ENCODE measurements around the gene CALML3. TPM values are rescaled to one million over a fixed set of nuclear protein-coding genes. Genes with fewer than 3 reads are reported as not detected.
"Not testable (repeated sequence)": the region's sequence is repeated elsewhere in the genome, so short reads cannot be mapped to it uniquely, and the experiment has no call there.

CALML3 gene
- total RNA-seq, 2 experiments from 2014 or later = not detected

DNA sequence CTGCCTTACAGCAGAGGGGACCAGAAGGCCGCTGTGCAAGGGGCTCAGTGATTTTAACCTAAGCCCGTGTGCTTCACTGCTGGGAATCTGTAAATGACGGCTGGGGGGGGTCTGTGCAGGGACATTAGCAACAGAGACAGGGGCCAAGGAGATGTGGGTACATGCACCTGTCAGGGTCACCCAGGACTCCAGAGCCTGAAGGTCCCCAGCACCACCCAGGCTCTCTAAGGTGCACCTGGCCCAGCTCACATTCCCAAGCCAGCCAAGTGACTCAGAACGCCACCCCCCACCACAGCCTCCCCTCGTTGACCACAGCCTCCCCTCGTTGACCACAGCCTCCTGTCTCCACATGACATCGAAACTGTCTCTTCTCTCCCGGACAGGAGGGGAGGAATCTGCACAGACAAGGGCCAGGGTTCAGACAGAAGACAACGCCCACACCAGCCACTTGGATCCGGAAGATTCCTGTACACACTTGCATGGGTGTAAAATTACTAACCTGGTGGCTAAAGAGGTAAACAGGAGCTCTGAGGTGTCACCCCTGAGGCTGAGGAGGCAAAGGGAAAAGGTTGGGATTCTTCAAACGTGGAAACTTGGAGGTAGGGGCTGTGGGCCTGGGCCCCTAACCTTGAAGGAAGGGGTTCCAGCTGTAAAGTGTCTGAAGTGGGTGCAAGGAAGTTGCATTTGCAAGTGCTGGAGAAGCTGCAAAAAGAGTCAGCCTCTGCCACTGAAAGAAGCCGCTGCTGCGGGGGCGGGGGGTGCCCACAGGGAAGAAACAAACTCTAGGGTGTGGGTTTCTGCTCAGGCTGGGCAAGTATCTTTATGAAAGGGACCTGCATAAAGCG, 27.0 kb downstream of the CALML3 start:
- no peaks in the 10 kb centered on the region for H3K36me3 Mint-ChIP-seq
- POLR2A ChIA-PET = interaction anchor here (1.0 to 1.5 kb wide), 2 partner anchors 51 to 105 kb away, joined by 3 to 5 read pairs; no protein-coding TSS in a partner anchor
- peak overlapping the region; percentile 52 for H3K4me3 Mint-ChIP-seq
- H3K27me3 Mint-ChIP-seq = no peaks in the 10 kb centered on the region
- DNase-seq = peak; percentile 61
- peak; percentile 24 for ATAC-seq (ENCODE audit: low read depth)
- H3K9me3 Mint-ChIP-seq = no peaks in the 10 kb centered on the region
- H3K27ac Mint-ChIP-seq = peak overlapping the region; percentile 74
- H3K4me1 Mint-ChIP-seq = peaks cover 22% of the 10 kb centered on the region

DNA sequence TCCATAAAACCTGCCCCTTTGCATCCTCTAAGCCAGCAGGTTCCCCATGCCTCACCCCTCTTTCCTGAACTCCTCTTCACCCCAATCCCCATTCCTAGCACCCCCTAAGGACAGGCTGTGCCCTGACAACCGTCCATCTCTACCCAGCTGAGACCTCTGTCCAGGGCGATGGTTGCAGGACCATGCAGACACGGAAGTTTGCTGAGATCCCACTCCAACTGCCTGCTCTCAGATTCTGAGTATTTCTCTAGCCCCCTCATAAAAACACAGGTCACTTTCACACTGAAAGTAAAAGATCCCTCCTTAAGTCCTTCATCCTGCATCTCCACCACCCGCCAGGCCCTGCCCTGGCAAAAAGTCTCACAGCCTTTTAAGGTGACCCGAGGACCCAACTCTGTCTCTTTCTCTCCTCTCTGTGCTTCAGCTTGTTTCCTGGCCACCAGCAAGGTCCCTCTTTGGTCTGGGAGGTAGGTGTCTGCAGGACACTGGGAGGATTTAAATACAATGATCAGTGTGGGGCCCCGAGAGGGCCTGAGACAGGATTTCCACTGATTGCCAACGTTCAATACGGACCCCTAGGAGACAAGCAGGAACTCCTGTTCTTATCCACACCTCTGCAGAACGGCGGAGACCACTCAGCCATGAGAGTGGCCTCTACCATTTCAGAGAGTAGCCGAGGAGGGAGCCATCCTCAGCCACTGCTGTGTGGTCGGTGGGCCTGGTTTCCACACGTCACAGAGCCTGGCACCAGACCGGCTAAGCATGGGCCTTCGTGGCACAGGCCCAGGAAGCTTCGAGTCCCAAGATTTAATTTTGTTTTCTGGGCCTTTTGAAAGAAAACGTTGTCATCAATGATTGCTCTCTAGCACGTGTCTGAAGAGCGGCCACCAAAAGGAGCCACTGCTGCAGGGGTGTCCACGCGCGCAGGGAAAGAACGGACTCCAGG, 27.9 kb downstream of the CALML3 start:
- Mint-ChIP-seq H3K4me1 (peaks cover 22% of the 10 kb centered on the region), H3K9me3 (no peaks in the 10 kb centered on the region), H3K27me3 (no peaks in the 10 kb centered on the region), H3K4me3 (peak overlapping the region; percentile 8), H3K27ac (peak overlapping the region; percentile 40), H3K36me3 (no peaks in the 10 kb centered on the region)
- ATAC-seq (ENCODE audit: low read depth) (no peak), DNase-seq (peak; percentile 20)
- POLR2A ChIA-PET = interaction anchor here (1.5 kb wide), 1 partner anchor 106 kb away, joined by 5 read pairs; no protein-coding TSS in a partner anchor

DNA sequence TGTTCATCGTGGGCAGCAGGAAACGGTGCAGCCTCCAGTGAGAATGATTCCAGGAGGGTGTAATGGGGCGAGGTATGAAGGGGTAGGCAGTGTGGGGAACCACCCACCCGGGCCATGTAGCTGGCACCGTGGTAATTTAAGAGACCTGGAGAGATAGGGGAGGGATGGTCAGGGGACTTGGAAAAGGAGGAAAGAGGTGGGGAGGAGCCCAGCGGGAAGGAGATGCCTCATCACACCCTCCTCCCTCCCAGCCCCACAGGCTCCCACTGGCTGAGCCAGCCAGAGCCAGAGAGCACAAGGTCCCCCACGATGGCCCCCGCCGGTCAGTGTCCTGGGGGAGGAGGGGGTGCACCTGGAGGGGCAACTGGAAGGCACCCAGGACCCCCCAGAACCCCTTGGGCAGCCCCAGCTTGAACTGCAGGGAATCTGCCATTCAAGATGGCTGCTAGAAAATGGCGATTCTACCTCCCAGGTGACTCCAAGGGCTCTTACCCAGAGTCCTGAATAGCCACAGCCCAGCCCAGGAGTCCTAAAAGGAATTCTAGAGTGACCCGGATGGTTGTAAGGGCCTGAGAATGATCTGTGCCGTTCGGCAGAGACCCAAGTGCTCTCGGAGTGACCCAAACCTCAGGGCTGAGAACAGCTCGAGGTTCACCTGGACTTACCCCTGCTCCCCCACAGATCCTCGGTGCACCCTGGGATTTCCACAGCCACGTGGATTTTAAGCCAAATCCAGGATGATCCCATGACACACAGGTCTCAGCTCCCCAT, 28.8 kb downstream of the CALML3 start:
- no peak overlapping the region for H3K27ac Mint-ChIP-seq
- peak; percentile 25 for DNase-seq
- POLR2A ChIA-PET = interaction anchor here (0.6 kb wide), 1 partner anchor 259 kb away, joined by 5 read pairs; the partner anchor contains the start of gene GDI2
- no peak overlapping the region for H3K4me3 Mint-ChIP-seq
- peaks cover 22% of the 10 kb centered on the region for H3K4me1 Mint-ChIP-seq
- H3K9me3 Mint-ChIP-seq = no peaks in the 10 kb centered on the region
- ATAC-seq (ENCODE audit: low read depth) = no peak
- H3K27me3 Mint-ChIP-seq = no peaks in the 10 kb centered on the region
- no peaks in the 10 kb centered on the region for H3K36me3 Mint-ChIP-seq

DNA sequence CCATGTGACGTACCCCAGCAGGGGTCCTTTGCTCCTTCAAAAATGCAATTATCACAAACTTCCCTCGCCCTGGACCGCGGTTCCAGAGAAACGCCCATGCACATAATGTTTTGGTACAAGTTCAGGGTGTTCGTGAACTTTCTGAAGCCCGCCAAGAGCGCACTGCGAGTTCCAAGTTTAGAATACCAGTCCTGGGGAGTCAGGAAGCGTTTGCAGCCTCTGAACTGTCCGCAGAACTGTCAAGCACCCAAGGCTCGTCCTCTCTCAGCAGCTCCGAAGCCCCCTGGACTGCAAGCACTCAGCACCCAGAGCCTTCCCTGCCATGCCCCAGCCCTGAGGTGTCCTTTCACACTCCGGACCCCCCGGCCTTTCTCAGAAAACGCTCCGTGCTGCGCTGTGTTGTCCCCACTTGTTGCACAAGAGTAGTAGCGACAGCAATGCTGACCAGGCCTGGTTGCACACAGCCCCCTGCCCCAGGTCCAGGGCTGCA, 30.3 kb downstream of the CALML3 start:
- ATAC-seq (ENCODE audit: low read depth) = no peak
- no peaks in the 10 kb centered on the region for H3K9me3 Mint-ChIP-seq

DNA sequence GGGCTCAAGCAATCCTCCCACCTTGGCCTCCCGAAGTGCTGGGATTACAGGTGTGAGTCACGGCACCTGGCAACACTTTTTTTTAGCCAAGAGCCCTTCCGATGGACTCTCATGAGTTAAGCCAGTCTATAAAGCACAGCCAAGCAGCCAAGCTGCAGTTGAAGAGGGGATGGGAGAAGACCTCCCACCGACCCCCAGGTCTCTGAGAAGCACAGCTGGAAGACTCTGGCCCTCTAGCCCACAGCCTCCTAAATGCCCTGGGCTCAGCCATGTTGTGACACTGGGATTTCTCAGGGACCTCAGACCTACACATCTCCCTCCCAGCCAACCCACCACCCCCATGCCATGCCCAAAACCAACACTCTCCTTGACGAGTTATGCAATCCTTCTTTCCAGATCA, 31.1 kb downstream of the CALML3 start:
- POLR2A ChIA-PET = no interaction called here
- Mint-ChIP-seq H3K4me3 (no peak overlapping the region), H3K9me3 (no peaks in the 10 kb centered on the region), H3K36me3 (no peaks in the 10 kb centered on the region), H3K27me3 (peaks cover 3% of the 10 kb centered on the region), H3K4me1 (peaks cover 20% of the 10 kb centered on the region), H3K27ac (no peak overlapping the region)
- peak; percentile 15 for DNase-seq
- no peak for ATAC-seq (ENCODE audit: low read depth)

More for the DNA sequence above, 30.3 kb downstream of the CALML3 start:
- Mint-ChIP-seq H3K36me3 (no peaks in the 10 kb centered on the region), H3K27ac (no peak overlapping the region), H3K4me1 (peaks cover 20% of the 10 kb centered on the region), H3K4me3 (no peak overlapping the region), H3K27me3 (peaks cover 3% of the 10 kb centered on the region)
- POLR2A ChIA-PET = no interaction called here
- peak; percentile 22 for DNase-seq

DNA sequence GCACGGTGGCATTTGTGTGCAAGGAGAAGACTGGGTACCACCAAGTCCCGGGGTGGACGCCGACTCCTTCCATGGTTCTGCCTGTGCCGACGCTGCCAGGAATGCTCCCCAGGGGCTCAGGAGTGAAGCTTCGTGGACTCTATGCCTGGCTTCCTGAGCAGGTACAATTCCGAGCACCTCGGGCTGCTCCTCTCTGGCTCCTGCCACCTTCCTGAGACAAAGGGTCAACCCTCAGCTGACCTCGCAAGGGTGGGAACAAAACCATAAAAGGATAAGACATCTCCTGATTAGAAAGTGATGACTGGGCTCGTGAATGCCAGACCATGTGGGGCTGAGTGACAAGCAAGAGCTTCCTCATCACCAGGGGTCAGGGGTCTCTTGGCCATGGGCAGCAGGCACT, 31.8 kb downstream of the CALML3 start:
- H3K36me3 Mint-ChIP-seq = no peaks in the 10 kb centered on the region
- no peaks in the 10 kb centered on the region for H3K9me3 Mint-ChIP-seq
- ATAC-seq (ENCODE audit: low read depth) = no peak
- DNase-seq = no peak
- H3K4me1 Mint-ChIP-seq = peaks cover 15% of the 10 kb centered on the region
- H3K27ac Mint-ChIP-seq = no peak overlapping the region
- H3K4me3 Mint-ChIP-seq = no peak overlapping the region
- H3K27me3 Mint-ChIP-seq = peaks cover 4% of the 10 kb centered on the region
- POLR2A ChIA-PET = no interaction called here

DNA sequence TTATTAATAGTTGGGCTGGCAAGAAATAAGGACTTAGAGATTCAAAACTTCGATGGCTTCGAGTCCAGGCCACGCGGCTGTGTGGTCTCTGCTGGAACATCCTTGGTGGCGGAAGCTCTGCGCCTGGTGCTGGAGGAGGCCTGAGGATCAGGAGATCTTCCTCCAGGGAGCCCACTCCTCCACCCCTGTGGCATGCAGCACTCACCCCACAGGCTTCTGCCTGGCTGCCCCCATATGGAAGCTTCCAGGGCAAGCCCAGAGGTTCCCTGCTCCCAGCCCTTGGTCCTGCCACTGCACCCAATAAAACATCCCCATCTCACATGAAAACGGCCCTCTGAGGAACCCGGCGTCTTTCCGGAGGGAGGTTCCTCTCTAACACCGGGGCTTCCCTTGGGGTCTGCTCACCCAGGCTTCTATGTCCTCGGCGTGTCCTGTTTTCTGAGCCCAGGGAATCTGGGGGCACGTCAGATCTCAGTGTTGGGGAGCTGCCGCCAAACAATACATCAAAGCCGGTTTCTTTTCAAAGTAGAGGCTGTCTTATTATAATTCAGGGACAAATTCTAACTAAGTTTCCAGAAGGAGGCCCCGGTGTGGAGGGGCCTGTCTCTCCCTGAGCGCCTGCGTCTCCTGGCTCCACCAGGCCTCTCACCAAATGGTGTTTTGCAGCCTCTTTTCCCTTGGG, 32.4 kb downstream of the CALML3 start:
- no peak for DNase-seq
- Mint-ChIP-seq H3K4me3 (no peak overlapping the region), H3K36me3 (no peaks in the 10 kb centered on the region), H3K9me3 (no peaks in the 10 kb centered on the region), H3K27ac (no peak overlapping the region), H3K4me1 (peaks cover 10% of the 10 kb centered on the region), H3K27me3 (peaks cover 4% of the 10 kb centered on the region)
- POLR2A ChIA-PET = no interaction called here
- no peak for ATAC-seq (ENCODE audit: low read depth)

DNA sequence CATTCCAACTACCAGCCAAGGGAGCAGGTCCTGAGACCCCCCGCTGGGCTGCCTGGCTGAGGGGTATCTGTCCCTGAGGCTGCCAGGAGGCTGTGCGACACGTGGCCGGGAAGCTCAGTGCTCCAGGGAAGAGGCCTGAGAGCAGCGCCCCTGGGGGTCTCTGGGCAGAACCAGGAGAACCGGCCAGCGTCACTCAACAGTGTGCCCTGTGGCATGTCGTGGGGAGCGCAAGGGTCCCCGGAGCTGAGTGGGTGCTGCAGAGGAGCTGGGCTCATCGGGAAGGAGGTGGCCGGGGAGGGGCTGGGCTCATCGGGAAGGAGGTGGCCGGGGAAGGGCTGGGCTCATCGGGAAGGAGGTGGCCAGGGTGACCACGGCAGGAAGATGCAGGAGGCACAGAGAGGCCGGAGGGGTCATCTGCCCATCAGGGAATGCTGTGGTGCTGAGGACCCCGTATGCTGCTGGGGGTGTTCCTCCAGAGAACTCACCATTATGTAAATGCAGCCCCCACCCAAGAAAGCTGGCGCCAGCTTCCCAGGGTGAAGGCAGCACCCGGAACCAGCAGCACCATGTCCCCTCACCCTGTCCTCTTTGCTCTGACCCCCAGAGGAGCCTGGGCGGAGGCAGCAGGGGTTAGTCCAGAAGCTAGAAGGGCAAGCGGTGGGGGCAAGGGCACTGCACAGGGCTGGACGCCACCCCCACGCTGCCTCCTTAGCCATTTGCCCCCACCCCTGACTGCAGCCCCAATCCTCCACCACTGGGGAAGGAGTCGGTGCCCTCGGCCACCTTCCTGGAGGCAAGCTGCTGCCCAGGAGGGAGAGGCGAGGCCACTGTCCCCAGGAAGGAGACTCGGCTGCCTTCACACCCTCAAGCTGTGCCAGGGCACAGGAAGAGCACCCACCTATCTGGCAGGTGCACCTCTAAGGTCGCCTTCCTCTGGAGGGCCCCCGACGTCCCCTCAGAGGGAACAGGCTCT, 33.3 kb downstream of the CALML3 start:
- peak; percentile 18 for DNase-seq
- Mint-ChIP-seq H3K27me3 (peaks cover 4% of the 10 kb centered on the region), H3K4me3 (no peak overlapping the region), H3K9me3 (no peaks in the 10 kb centered on the region), H3K27ac (no peak overlapping the region), H3K36me3 (no peaks in the 10 kb centered on the region), H3K4me1 (peaks cover 4% of the 10 kb centered on the region)
- ATAC-seq (ENCODE audit: low read depth) = no peak
- POLR2A ChIA-PET = no interaction called here

DNA sequence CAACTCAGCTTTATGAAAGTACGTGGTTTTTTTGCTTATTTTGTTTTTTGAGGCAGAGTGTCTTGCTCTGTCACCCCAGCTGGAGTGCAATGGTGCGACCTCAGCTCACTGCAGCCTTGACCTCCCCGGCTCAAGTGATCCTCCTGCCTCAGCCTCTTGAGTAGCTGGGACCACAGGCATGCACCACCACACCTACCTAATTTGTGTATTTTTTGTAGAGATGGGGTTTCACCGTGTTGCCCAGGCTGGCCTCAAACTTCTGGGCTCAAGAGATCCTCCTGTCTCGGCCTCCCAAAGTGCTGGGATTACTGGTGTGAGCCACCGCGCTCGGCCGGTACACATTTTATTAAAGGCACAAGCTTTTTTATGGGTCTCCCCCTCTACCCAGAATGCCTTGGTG, 34.3 kb downstream of the CALML3 start:
- H3K36me3 Mint-ChIP-seq; ATAC-seq (ENCODE audit: low read depth); H3K4me1 Mint-ChIP-seq; DNase-seq; H3K27ac Mint-ChIP-seq; H3K4me3 Mint-ChIP-seq; H3K27me3 Mint-ChIP-seq; H3K9me3 Mint-ChIP-seq; POLR2A ChIA-PET: not testable (repeated sequence)

DNA sequence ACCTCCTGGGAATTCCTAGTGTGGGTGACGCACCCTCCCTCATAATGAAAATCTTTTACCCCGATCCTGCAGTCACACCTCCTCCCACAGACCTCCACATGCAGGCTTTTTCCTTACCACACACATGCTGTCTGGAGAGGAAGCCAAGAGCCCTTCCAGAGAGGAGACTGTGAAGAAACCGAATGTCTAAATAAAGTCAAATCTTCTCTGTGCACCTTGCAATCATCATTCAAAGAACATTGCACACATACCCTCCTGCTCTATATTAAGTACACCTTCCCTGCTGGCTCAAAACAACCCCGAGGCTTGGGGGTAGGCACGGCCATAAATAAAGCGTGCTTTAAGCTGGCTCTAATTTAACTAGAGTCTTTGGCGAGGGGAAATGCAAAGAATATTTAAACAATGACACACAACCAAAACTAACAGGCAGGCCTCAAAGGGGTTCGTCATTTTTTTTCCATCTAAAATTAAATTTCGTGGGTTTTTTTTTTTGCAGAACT, 34.9 kb downstream of the CALML3 start:
- no peaks in the 10 kb centered on the region for H3K9me3 Mint-ChIP-seq
- POLR2A ChIA-PET = no interaction called here
- DNase-seq (no peak), ATAC-seq (ENCODE audit: low read depth) (no peak)
- H3K36me3 Mint-ChIP-seq = no peaks in the 10 kb centered on the region
- H3K4me3 Mint-ChIP-seq = no peak overlapping the region
- peaks cover 9% of the 10 kb centered on the region for H3K4me1 Mint-ChIP-seq
- H3K27me3 Mint-ChIP-seq = peaks cover 4% of the 10 kb centered on the region
- H3K27ac Mint-ChIP-seq = no peak overlapping the region

DNA sequence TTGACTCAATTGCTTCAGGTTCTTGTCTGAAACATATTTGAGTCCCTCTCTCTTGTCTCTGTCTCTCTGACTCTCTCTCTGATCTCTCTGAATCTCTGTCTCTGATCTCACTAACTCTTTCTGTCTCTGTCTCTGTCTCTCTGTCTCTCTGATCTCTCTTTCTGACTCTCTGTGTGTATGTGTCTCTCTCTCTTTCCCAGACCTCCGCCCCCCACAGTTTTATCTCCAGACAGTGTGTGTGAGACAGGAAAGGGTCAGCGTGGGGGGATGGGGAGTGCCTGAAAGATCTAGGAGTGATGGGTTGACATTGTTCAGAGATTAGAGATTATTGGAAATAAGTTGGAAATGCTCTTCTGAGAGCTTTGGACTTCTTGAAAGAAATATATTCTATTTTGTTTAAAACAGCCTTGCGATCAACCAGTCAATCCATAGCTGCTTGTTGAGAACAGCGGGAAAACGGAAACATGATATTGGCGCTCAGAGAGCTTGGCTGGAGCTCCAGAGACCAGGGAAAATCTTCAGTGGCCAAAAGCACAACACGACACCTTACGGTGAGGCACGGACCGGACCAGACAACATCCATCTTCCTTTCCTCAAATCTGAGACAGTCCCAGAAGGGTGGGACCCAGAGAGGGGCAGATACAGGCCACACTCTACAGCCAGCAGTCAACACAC, 35.5 kb downstream of the CALML3 start:
- Mint-ChIP-seq H3K36me3 (no peaks in the 10 kb centered on the region), H3K9me3 (no peaks in the 10 kb centered on the region), H3K4me3 (no peak overlapping the region), H3K27ac (no peak overlapping the region), H3K27me3 (peaks cover 4% of the 10 kb centered on the region), H3K4me1 (peaks cover 11% of the 10 kb centered on the region)
- no peak for ATAC-seq (ENCODE audit: low read depth)
- DNase-seq = no peak
- POLR2A ChIA-PET = no interaction called here

All from activated naive CD8-positive, alpha-beta T cell treated with anti-CD3 and anti-CD28 coated beads, Interleukin-2, amount 10 ng/mL, durations not matched to agents 7 days and 5 days (primary cell).